HepG2 (cell line): ENCODE measurements around the gene TSPAN8. TPM values are rescaled to one million over a fixed set of nuclear protein-coding genes. Genes with fewer than 3 reads are reported as not detected.
A peak's percentile ranks its signal among the peaks of the same experiment; 100 is the strongest.

Source experiments
- ATF2 ChIP-seq: sonication (generic); formaldehyde crosslinking; IDR thresholded peaks from 2 replicates; pipeline ENCODE4 v1.4.0; 2020; ENCODE audit warnings: missing genetic modification reagents
- FUBP1 ChIP-seq: sonication (generic); formaldehyde crosslinking; IDR thresholded peaks from 2 replicates; pipeline ENCODE4 v1.5.1; 2020; ENCODE audit warnings: missing genetic modification reagents, mild to moderate bottlenecking, borderline replicate concordance
- GZF1 ChIP-seq: sonication (generic); formaldehyde crosslinking; IDR thresholded peaks from 2 replicates; pipeline ENCODE4 v1.5.1; 2020; ENCODE audit warnings: mild to moderate bottlenecking, missing genetic modification reagents
- HMGXB4 ChIP-seq, 2 experiments: sonication (generic) in 1 of 2; formaldehyde crosslinking in 1 of 2; IDR thresholded peaks; 2 replicates each; pipeline versions ENCODE4 v1.4.0 to v1.6.1; 2018 to 2020; ENCODE audit warnings: missing genetic modification reagents in 2 of 2, borderline replicate concordance in 1 of 2, low read depth in 1 of 2, mild to moderate bottlenecking in 1 of 2, missing biosample characterization in 1 of 2
- PHB2 ChIP-seq: fragments of 450-650 bp; IDR thresholded peaks from 2 replicates; pipeline ENCODE4 v1.6.1; 2018; ENCODE audit not compliant: partially characterized antibody
- SOX5 ChIP-seq: IDR thresholded peaks from 2 replicates; pipeline ENCODE4 v1.6.1; 2016; ENCODE audit warnings: borderline replicate concordance
- TBX2 ChIP-seq: sonication (generic); formaldehyde crosslinking; IDR thresholded peaks from 2 replicates; pipeline ENCODE4 v1.5.0; 2020; ENCODE audit warnings: missing genetic modification reagents, mild to moderate bottlenecking, borderline replicate concordance
- TFE3 ChIP-seq: IDR thresholded peaks from 2 replicates; pipeline ENCODE4 v1.6.1; 2016
- TP53 ChIP-seq: sonication (generic); formaldehyde crosslinking; conservative IDR thresholded peaks from 2 replicates; pipeline ENCODE4 v1.4.0; 2020; ENCODE audit warnings: missing genetic modification reagents
- ZBTB4 ChIP-seq: sonication (generic); formaldehyde crosslinking; IDR thresholded peaks from 2 replicates; pipeline ENCODE4 v1.4.0; 2020; ENCODE audit warnings: missing genetic modification reagents, mild to moderate bottlenecking, borderline replicate concordance
- ZFP82 ChIP-seq: sonication (generic); formaldehyde crosslinking; IDR thresholded peaks from 2 replicates; pipeline ENCODE4 v1.5.1; 2020; ENCODE audit warnings: mild to moderate bottlenecking, missing genetic modification reagents, borderline replicate concordance
- ZNF484 ChIP-seq: sonication (generic); formaldehyde crosslinking; IDR thresholded peaks from 2 replicates; pipeline ENCODE4 v1.5.1; 2020; ENCODE audit warnings: mild to moderate bottlenecking, low read depth, missing genetic modification reagents, borderline replicate concordance
- ZNF605 ChIP-seq: sonication (generic); formaldehyde crosslinking; IDR thresholded peaks from 2 replicates; pipeline ENCODE4 v1.8.0; 2022; ENCODE audit warnings: mild to moderate bottlenecking, missing genetic modification reagents
- ZSCAN29 ChIP-seq: sonication (generic); formaldehyde crosslinking; conservative IDR thresholded peaks from 2 replicates; pipeline ENCODE4 v1.4.0; 2020; ENCODE audit warnings: mild to moderate bottlenecking, missing genetic modification reagents
- polyA plus RNA-seq, 8 experiments: library from polyadenylated mRNA; depleted of rRNA in 3 of 8; stranded (reverse) in 7 of 8; unstranded in 1 of 8; fragments of >200 nt; fragmentation: Illumina TruSeq in 4 of 8; extraction: Trizol in 4 of 8; gene quantifications; 2 replicates each; pipeline versions ENCODE4 v1.2.1 to v1.2.3, GENCODE V29; 2011 to 2016; ENCODE audit warnings: low read depth in 4 of 8, missing spikeins in 1 of 8, mixed read lengths in 1 of 8; ENCODE audit not compliant: insufficient read depth in 1 of 8
- total RNA-seq, 5 experiments: library from RNA; depleted of rRNA; stranded (reverse); fragments of >200 nt; fragmentation: Illumina TruSeq; extraction: Trizol; gene quantifications; 2 replicates each; pipeline ENCODE4 v1.2.3, GENCODE V29; 2016; ENCODE audit warnings: low read depth in 1 of 5

The TSPAN8 gene
- total and polyA plus RNA-seq, 2 of the 13 experiments (the other 11 are each of a cell fraction or from before 2014, with no cell fraction given), result 3.4 to 3.9 TPM

GRCh38 chr12:71162832-71163763 lies 5.3 kb upstream of the TSPAN8 start (continued):
- TF ChIP-seq TFE3 (CRISPR knock-in tag), result peak; percentile 29; the same call in 1 of the 2 replicates
- no peak for TF ChIP-seq FUBP1 (CRISPR knock-in tag)
- TF ChIP-seq PHB2, result no peak
- TF ChIP-seq ZBTB4 (CRISPR knock-in tag), result no peak
- 0 out of 4 replicates have a peak, but pooled peaks of 1 of the 2 experiments have one; percentile 26 for TF ChIP-seq HMGXB4 (CRISPR knock-in tag; IDR thresholded peaks at IDR 0.05; ENCODE audit: borderline replicate concordance in 1 of 2, low read depth in 1 of 2)
- no peak for TF ChIP-seq GZF1 (CRISPR knock-in tag)
- TF ChIP-seq ATF2, result peak; percentile 75
- 0 out of 2 replicates have a peak, but pooled peaks have one; percentile 36 for TF ChIP-seq ZSCAN29 (CRISPR knock-in tag)
- TF ChIP-seq TP53 (CRISPR knock-in tag), result no peak
- peak; percentile 91 for TF ChIP-seq TBX2 (CRISPR knock-in tag)
- TF ChIP-seq ZNF605 (CRISPR knock-in tag), result no peak
- TF ChIP-seq ZFP82 (CRISPR knock-in tag), result no peak
- no peak for TF ChIP-seq ZNF484
- peak; percentile 84 for TF ChIP-seq SOX5 (CRISPR knock-in tag)
